ENCODE results near the gene LAMP1.

LAMP1 gene

DNA sequence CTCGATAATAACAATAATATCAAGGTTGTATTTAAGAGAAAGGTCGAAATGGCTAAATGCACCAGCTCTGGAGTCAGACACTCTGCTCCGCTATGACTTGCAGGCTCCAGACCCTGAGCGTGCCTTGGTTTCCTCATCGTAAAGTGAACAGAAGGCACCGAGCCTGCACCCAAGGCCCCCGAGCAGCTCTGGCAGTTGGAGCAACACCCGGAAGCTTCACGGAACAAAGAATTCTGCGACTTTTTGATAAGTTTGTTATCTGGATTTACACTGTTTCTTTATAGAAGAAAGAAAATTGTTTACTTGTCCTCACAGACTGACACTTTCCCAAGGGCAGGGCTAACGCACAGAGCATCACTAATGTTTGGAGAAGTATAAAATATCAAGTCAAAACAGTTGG is 62.5 kb downstream of the LAMP1 start:
- Mint-ChIP-seq H3K36me3 (ENCODE audit: low read depth) (peaks cover 4% of the 10 kb centered on the region), H3K4me3 (no peak overlapping the region), H3K27ac (no peak overlapping the region), H3K9me3 (no peaks in the 10 kb centered on the region), H3K4me1 (no peaks in the 10 kb centered on the region), H3K27me3 (ENCODE audit: low read depth) (peaks cover 10% of the 10 kb centered on the region)
- TF ChIP-seq, protein P1, sequence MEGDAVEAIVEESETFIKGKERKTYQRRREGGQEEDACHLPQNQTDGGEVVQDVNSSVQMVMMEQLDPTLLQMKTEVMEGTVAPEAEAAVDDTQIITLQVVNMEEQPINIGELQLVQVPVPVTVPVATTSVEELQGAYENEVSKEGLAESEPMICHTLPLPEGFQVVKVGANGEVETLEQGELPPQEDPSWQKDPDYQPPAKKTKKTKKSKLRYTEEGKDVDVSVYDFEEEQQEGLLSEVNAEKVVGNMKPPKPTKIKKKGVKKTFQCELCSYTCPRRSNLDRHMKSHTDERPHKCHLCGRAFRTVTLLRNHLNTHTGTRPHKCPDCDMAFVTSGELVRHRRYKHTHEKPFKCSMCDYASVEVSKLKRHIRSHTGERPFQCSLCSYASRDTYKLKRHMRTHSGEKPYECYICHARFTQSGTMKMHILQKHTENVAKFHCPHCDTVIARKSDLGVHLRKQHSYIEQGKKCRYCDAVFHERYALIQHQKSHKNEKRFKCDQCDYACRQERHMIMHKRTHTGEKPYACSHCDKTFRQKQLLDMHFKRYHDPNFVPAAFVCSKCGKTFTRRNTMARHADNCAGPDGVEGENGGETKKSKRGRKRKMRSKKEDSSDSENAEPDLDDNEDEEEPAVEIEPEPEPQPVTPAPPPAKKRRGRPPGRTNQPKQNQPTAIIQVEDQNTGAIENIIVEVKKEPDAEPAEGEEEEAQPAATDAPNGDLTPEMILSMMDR (IDR thresholded peaks at IDR 0.05; ENCODE audit: unreplicated experiment in 3 of 3), result no peak

DNA sequence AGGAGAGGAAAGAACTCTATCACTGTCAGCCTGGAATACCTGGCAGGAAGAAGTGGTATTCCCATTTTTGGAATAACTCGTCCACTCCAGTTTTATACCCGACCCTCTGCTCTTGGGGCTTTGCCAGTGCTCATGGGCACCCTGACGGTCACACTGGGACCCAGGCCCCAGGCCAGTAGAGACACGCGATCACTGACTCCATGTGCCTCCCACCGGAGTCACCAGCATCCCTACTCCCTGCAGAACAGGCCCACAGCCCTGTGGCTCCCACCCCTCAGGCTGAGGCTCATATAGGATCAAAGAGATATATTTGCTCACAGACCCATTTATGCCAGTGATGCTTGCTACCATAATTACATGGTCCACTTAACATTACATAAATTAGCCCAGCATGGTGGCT is 63.4 kb downstream of the LAMP1 start:
- Mint-ChIP-seq H3K27ac (no peak overlapping the region), H3K9me3 (no peaks in the 10 kb centered on the region), H3K27me3 (ENCODE audit: low read depth) (peaks cover 10% of the 10 kb centered on the region), H3K4me1 (no peaks in the 10 kb centered on the region), H3K36me3 (ENCODE audit: low read depth) (peaks cover 3% of the 10 kb centered on the region), H3K4me3 (peak overlapping the region in 1 of 3 experiments; percentile 17)
- TF ChIP-seq, protein P1 (IDR thresholded peaks at IDR 0.05; ENCODE audit: unreplicated experiment in 3 of 3), result no peak

DNA sequence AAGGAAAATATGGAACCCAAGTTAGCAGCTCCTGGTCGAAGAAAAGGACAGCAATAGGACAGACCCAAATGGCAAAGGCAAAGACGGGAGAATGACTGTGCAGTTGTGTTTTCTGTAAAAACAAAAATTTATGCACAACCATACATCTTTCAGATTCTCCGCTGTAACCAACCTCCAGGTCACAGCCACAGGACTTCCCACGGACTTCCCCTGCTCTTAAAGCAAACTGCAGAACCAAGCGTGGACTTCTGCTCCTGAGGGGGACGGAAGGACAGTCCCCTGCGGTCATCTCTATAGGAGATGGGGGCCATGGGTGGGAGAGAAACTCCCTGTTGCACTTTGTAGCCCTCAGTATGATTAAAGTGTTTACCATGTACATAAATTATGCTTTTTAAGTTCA is 64.4 kb downstream of the LAMP1 start:
- H3K4me3 Mint-ChIP-seq, result peak overlapping the region; percentile 42 to 68 (median 46)
- no peaks in the 10 kb centered on the region for H3K36me3 Mint-ChIP-seq (ENCODE audit: low read depth)
- peaks cover 10% of the 10 kb centered on the region for H3K27me3 Mint-ChIP-seq (ENCODE audit: low read depth)
- peak overlapping the region in 1 of 3 experiments; percentile 78 for H3K27ac Mint-ChIP-seq
- TF ChIP-seq, protein P1 (IDR thresholded peaks at IDR 0.05; ENCODE audit: unreplicated experiment in 3 of 3), result no peak
- no peaks in the 10 kb centered on the region for H3K4me1 Mint-ChIP-seq
- no peaks in the 10 kb centered on the region for H3K9me3 Mint-ChIP-seq

DNA sequence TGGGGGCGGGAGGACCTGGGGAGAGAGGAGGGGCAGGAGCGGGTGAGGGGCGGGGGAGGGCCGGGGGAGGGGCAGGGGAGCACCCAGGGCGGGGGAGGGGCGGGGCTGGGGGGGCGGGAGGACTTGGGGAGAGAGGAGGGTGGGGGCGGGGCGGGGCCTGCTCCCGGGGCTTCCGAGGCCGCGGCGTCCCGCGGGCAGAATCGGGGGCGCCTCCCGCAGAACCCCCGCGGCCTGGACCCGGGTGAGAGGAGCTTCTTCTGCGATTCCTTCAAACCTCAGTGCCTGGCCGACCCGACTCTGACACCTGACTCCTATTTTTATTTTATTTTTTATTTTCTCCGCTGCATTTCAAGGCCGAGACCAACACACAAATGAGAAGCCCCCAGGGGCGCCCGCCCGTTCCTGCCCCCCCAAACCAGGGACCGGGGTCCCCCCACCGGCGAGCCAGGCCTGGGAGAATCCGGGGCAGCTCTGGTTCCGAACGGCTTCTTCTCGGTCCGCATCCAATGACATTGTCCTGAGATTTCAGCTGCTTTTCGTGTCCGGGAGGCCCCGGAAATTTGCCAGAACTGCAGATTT is 67.4 kb downstream of the LAMP1 start:
- TF ChIP-seq, protein P1 (IDR thresholded peaks at IDR 0.05; ENCODE audit: unreplicated experiment in 3 of 3), result no peak
- no peaks in the 10 kb centered on the region for H3K9me3 Mint-ChIP-seq
- H3K36me3 Mint-ChIP-seq (ENCODE audit: low read depth), result no peaks in the 10 kb centered on the region
- peaks cover 10% of the 10 kb centered on the region for H3K27me3 Mint-ChIP-seq (ENCODE audit: low read depth)
- H3K4me3 Mint-ChIP-seq, result peak overlapping the region; percentile 64 to 73 (median 69)
- H3K4me1 Mint-ChIP-seq, result no peaks in the 10 kb centered on the region
- H3K27ac Mint-ChIP-seq, result no peak overlapping the region

DNA sequence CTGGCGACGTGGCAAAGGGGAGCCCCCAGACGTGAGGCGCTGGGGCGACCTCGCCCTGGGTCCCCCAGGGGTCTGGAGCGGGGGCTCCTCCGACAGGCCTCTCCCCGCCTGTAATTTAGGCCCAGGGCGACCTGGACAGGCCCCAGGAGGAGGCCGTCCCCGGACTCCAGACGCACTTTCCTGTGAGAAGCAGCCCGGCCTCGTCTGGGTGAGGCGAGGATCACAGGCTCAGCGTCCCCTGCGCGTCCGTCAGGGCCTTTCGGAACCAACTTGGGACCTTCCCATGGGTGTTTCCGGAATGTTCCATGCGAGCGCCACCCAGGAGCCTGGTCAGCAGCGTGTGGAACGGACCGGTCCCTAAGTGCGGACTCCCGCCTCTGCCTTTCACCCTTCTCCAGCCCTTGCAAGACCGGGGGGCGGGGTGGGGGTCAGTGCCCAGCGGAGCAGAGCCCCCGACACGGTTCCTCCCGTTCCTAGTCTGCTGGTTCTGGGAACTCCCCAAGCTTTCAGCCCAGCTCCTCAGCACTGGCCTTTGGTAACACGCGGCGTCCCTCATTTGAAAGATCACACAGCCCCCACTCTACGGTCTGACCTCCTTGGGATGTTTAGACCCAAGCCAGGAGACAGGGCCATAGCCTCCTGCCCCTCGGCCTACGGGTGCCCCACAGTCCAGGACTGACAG is 68.0 kb downstream of the LAMP1 start:
- no peaks in the 10 kb centered on the region for H3K9me3 Mint-ChIP-seq
- H3K36me3 Mint-ChIP-seq (ENCODE audit: low read depth), result no peaks in the 10 kb centered on the region
- no peaks in the 10 kb centered on the region for H3K4me1 Mint-ChIP-seq
- H3K27ac Mint-ChIP-seq, result peak overlapping the region; percentile 37 to 65 (median 40)
- peaks cover 10% of the 10 kb centered on the region for H3K27me3 Mint-ChIP-seq (ENCODE audit: low read depth)
- TF ChIP-seq, protein P1 (IDR thresholded peaks at IDR 0.05; ENCODE audit: unreplicated experiment in 3 of 3), result no peak
- H3K4me3 Mint-ChIP-seq, result peak overlapping the region; percentile 69 to 81 (median 73)

DNA sequence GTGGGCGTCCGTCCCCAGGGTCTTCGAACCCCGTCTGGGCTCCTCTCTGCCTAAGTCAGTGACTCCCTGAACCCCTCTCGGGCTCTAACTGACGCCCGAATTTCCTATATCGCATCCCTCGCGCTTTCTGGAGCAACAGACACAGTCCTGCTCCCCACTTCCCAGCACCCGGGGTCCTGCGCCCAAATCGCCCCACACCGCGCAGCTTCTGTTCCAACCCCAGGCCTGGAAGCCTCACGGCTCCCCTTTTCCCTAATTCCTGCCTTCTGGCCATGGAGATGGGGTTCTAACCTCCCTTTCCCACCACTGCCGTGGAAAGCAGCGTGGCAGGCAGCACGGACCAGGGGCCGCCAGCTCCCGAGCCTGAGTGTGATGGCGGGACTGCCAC is 68.5 kb downstream of the LAMP1 start:
- H3K36me3 Mint-ChIP-seq (ENCODE audit: low read depth), result no peaks in the 10 kb centered on the region
- peak overlapping the region; percentile 66 to 81 (median 73) for H3K4me3 Mint-ChIP-seq
- TF ChIP-seq, protein P1 (IDR thresholded peaks at IDR 0.05; ENCODE audit: unreplicated experiment in 3 of 3), result no peak
- H3K27ac Mint-ChIP-seq, result peak overlapping the region; percentile 37 to 65 (median 40)
- no peaks in the 10 kb centered on the region for H3K9me3 Mint-ChIP-seq
- H3K4me1 Mint-ChIP-seq, result no peaks in the 10 kb centered on the region
- peaks cover 10% of the 10 kb centered on the region for H3K27me3 Mint-ChIP-seq (ENCODE audit: low read depth)
